GM12864 (cell line): ENCODE measurements around the gene ZNF697.
"Not testable (repeated sequence)": the region's sequence is repeated elsewhere in the genome, so short reads cannot be mapped to it uniquely, and the experiment has no call there.

Source experiments
- DNase-seq: peaks from one replicate; pipeline ENCODE4 v3.0.0-alpha.2; 2011; ENCODE audit warnings: low read depth
- H3K4me3 ChIP-seq: 2 replicates; pipeline ENCODE4 v1.5.1; 2011; ENCODE audit warnings: mild to moderate bottlenecking, low read depth, low read length, control low read depth
- TF ChIP-seq, protein P1 (sequence below): IDR thresholded peaks from 2 replicates; pipeline ENCODE4 v1.5.1; 2011; ENCODE audit warnings: low read depth, mild to moderate bottlenecking, moderate library complexity, low read length, control low read depth, inconsistent platforms; ENCODE audit errors: missing control alignments

ZNF697 gene

DNA sequence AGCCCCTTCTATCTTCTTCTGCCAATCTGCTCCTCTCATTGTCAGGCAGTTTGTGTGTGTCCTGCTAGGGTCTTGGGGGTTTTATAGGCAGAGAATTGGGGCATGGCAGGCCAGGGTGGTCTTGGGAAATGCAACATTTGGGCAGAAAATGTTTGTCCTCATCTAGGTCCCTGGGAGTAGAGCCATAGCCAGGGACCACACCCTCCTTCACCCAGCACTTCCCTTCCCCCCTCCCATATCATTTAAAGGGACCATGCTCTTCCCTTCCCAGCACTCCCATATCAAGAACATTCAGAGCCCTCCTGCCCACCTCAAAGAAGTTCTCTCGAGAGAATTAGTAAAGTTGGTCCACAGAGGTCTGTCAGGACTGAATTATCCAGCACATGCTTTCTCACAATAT is 41.7 kb downstream of the ZNF697 start:
- TF ChIP-seq, protein P1, sequence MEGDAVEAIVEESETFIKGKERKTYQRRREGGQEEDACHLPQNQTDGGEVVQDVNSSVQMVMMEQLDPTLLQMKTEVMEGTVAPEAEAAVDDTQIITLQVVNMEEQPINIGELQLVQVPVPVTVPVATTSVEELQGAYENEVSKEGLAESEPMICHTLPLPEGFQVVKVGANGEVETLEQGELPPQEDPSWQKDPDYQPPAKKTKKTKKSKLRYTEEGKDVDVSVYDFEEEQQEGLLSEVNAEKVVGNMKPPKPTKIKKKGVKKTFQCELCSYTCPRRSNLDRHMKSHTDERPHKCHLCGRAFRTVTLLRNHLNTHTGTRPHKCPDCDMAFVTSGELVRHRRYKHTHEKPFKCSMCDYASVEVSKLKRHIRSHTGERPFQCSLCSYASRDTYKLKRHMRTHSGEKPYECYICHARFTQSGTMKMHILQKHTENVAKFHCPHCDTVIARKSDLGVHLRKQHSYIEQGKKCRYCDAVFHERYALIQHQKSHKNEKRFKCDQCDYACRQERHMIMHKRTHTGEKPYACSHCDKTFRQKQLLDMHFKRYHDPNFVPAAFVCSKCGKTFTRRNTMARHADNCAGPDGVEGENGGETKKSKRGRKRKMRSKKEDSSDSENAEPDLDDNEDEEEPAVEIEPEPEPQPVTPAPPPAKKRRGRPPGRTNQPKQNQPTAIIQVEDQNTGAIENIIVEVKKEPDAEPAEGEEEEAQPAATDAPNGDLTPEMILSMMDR = no peak
- DNase-seq = no peak
- no peak overlapping the region for H3K4me3 ChIP-seq

DNA sequence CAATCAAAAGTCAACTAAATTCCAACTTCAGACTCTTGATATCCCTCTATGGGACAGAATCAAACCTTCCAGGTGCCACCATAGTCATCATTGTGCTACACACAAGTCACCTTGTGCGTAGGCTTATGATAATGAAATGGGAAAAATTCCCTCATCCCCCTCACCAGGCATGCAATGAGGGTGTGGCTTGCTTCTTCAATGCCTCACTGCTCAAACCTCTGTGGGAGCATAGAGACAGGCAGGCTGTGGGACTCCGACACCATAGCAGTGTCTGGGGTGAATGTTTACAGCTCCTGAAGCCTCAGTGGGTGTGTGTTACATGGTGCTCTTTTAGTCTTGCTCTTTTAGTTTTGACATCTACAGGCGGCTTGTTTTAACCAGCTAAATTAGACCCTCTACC is 42.4 kb downstream of the ZNF697 start:
- H3K4me3 ChIP-seq = no peak overlapping the region
- no peak for DNase-seq
- TF ChIP-seq, protein P1 = no peak

DNA sequence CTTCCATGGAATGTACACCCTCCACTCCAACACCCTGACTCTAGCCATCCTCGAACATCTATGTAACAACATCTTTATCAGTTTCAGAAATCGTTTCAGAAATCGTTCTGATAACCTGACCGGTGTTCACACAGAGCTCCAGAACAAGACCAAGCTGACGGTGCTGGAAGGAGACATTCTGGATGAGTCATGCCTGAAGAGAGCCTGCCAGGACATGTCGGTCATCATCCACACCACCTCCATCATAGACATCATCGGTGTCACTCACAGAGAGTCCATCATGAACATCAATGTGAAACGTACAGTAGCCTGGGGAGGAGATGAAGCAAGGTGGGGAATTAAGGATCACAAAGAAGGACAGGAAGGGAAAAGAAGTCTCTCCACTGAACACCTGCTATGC is 43.0 kb downstream of the ZNF697 start:
- not testable (repeated sequence) for H3K4me3 ChIP-seq

DNA sequence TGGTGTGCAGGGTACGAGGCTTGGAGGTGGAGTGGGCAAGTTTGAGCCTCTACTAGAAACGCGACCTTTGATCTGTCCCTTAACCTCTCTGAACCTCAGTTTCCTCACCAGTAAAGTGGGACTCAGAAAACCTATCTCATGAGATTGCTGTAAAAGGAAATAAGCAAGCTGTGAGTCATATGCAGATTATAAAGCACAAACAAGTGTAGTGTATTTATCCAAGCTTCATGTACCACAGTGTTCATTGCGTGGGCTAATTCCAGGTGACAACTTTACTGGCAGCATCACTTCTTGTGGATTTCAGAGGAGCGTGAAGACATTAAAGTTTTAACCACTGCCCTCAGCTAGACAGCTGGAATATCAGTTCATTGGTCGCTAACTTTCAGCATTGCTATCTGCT is 44.4 kb downstream of the ZNF697 start:
- no peak for DNase-seq
- no peak overlapping the region for H3K4me3 ChIP-seq
- TF ChIP-seq, protein P1 = no peak

More for the DNA sequence above, 43.0 kb downstream of the ZNF697 start:
- DNase-seq = not testable (repeated sequence)

DNA sequence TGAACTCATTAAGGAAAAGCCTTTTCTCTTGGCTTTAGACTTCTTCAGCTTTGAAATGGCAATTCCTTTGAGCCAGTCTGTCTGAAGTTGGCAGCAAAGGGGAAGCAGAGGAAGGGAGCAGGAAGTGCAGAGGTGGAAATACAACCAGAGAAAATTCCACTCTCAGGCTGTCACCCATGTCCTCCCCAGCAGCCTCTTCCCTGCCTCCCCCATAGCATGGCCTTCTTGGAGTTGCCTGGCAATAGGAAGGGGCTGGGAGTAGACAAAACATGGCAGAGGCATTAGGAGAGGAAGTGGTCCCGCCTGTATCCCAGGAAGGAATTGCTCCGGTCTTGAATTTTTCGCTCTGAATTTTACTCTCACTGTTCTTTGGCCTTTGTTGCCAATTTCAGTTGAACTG is 44.8 kb downstream of the ZNF697 start:
- DNase-seq, H3K4me3 ChIP-seq: not testable (repeated sequence)

DNA sequence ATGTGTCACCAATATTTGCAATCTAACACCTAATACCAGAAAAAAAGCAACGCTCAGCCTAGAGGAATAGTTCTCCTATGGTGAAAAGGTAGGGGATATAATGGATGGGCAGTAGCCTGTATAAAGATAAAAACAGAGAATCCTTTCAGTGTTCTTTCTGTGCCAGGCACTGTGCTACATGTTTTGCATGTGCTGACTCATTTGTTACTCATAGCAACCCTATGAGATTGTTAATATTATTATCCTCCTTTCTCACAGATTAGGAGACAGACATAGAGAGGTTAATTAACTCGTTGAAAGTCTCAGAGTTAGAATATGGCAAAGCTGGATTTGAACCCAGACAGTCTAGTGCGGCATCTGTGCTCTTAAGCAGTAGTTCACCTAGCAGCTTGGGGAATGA is 45.3 kb downstream of the ZNF697 start:
- DNase-seq, H3K4me3 ChIP-seq: not testable (repeated sequence)

DNA sequence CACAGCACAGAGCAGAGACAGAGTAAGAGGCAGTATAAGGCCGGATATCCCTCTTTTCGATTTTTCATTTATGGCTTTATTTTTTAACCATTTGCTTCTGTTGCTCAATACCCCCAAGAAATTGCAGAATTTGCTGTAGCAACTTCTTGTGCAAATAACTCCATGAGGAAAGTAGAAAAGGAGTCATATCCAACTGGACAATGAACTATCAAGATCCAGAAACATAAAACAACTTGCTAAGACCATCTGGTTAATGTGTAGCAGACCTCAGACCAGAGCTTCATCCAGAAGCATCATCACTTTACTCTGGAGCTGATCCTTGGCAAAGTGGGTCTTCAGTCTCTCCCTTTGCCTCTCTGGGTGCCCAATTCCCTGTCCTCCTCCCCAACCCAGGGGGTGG is 45.9 kb downstream of the ZNF697 start:
- DNase-seq = no peak
- no peak overlapping the region for H3K4me3 ChIP-seq
- TF ChIP-seq, protein P1 = no peak

DNA sequence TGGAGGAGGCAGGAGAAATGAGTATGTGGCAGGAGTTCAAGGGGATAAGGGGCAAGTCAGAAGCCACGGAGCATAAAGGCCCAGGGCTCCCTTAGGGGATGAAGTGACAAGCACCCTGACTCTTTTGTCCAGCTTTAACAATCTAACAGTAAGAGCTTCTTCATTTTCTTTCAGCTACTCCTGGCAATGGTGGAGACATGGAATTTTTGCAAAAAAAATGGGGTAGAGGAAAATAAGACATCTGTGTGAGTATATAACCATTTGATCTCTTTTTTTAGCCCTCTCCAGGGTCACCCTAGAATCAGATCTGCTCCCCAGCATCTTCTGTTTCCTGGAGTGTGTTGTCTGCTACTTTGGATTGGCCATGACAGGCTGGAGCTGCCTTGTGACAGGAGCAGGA is 47.1 kb downstream of the ZNF697 start:
- TF ChIP-seq, protein P1 = no peak
- no peak for DNase-seq
- H3K4me3 ChIP-seq = no peak overlapping the region

DNA sequence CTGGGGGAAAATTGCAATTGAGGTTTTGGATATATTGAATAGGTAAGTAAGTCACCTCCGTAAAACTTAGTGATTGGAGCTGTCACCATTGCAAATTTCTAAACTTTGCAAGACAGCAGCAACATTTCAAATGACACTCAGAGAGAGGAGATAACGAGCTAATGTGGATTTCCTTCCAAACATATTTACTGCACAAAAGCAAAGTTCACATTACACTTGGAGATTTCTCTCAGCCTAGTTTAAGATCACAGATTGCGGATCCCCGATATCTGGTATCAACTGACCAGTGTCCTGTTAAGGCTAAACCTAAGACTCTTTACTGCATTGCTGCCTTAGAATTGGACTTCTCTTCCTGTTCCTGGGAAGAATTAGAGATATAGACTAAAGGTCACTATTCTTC is 47.5 kb downstream of the ZNF697 start:
- TF ChIP-seq, protein P1 = no peak
- no peak for DNase-seq
- no peak overlapping the region for H3K4me3 ChIP-seq
